Endometrium (tissue), 2 donors: ENCODE results near the gene RAD51B.

Experiments
- FAIRE-seq: peaks from 2 replicates; lab custom pipeline; 2012; peaks lifted over from hg19 to GRCh38; lab: Jason Lieb, UNC
- donor health status: control.
- donor health status: control.

RAD51B gene

GRCh38 chr14:68337279-68337678 is 517.7 kb downstream of the RAD51B start:
- no peak for FAIRE-seq

- no peak for FAIRE-seq
These were observed 520.7 kb downstream of the RAD51B start for GRCh38 chr14:68340262-68340661.

GRCh38 chr14:68341411-68342212 is 522.0 kb downstream of the RAD51B start:
- no peak for FAIRE-seq

- no peak for FAIRE-seq
These were observed 522.7 kb downstream of the RAD51B start for GRCh38 chr14:68342216-68342763.

- FAIRE-seq = no peak
These were observed 524.0 kb downstream of the RAD51B start for GRCh38 chr14:68343534-68344118.

GRCh38 chr14:68345738-68346137 is 526.2 kb downstream of the RAD51B start:
- no peak for FAIRE-seq

GRCh38 chr14:68346556-68347343 is 527.2 kb downstream of the RAD51B start:
- FAIRE-seq = no peak

- no peak for FAIRE-seq
These were observed 530.5 kb downstream of the RAD51B start for GRCh38 chr14:68349900-68350629.

- no peak for FAIRE-seq
These were observed 535.8 kb downstream of the RAD51B start for GRCh38 chr14:68355415-68355814.

- FAIRE-seq = no peak
These were observed 538.2 kb downstream of the RAD51B start for GRCh38 chr14:68357777-68358176.

GRCh38 chr14:68358500-68358899 is 538.9 kb downstream of the RAD51B start:
- FAIRE-seq = no peak

- FAIRE-seq = no peak
These were observed 539.6 kb downstream of the RAD51B start for GRCh38 chr14:68359022-68359836.

GRCh38 chr14:68359837-68360552 is 540.4 kb downstream of the RAD51B start:
- FAIRE-seq = no peak

GRCh38 chr14:68361231-68361630 is 541.7 kb downstream of the RAD51B start:
- no peak for FAIRE-seq

- no peak for FAIRE-seq
These were observed 543.3 kb downstream of the RAD51B start for GRCh38 chr14:68362846-68363245.

GRCh38 chr14:68363466-68363842 is 543.9 kb downstream of the RAD51B start:
- no peak for FAIRE-seq

- no peak for FAIRE-seq
These were observed 544.5 kb downstream of the RAD51B start for GRCh38 chr14:68363843-68364767.

GRCh38 chr14:68364792-68365192 is 545.2 kb downstream of the RAD51B start:
- no peak for FAIRE-seq

GRCh38 chr14:68365228-68365627 is 545.6 kb downstream of the RAD51B start:
- FAIRE-seq = no peak
